Esophagus muscularis mucosa (tissue), 4 donors: ENCODE measurements around the gene ARSG. TPM values are rescaled to one million over a fixed set of nuclear protein-coding genes. Genes with fewer than 3 reads are reported as not detected.
"Not testable (repeated sequence)": the region's sequence is repeated elsewhere in the genome, so short reads cannot be mapped to it uniquely, and the experiment has no call there.

Experiments used
- DNase-seq: peaks from one replicate; pipeline ENCODE4 v3.0.0-alpha.2; 2017; ENCODE audit errors: extremely low spot score
- H3K27ac ChIP-seq, 4 donors: fragments of 200-600 bp; sonication (generic); replicated peaks in 1 of 4; 1 replicate in 3 of 4; 2 replicates in 1 of 4; pipeline ENCODE4 v1.5.1; 2016 to 2019; ENCODE audit warnings: mild to moderate bottlenecking in 1 of 4
- H3K27me3 ChIP-seq, 4 donors: fragments of 200-600 bp; sonication (generic); one replicate each; pipeline versions ENCODE4 v1.5.1 to v1.6.0; 2016 to 2019
- H3K36me3 ChIP-seq, 4 donors: fragments of 200-600 bp; sonication (generic); one replicate each; pipeline ENCODE4 v1.5.1; 2016 to 2019
- H3K4me1 ChIP-seq, 4 donors: fragments of 200-600 bp; sonication (generic); one replicate each; pipeline ENCODE4 v1.5.1; 2016 to 2019
- H3K4me3 ChIP-seq, 4 donors: fragments of 200-600 bp; sonication (generic); 1 replicate in 2 of 4; 2 replicates in 2 of 4; pipeline ENCODE4 v1.5.1; 2016 to 2019; ENCODE audit warnings: mild to moderate bottlenecking in 4 of 4, moderate library complexity in 1 of 4
- H3K9me3 ChIP-seq, 4 donors: fragments of 200-600 bp; sonication (generic); 1 replicate in 3 of 4; 2 replicates in 1 of 4; pipeline ENCODE4 v1.5.1; 2016 to 2019
- CTCF ChIP-seq, 3 experiments: fragments of 200-600 bp in 2 of 3; fragments of 450-650 bp in 1 of 3; sonication (generic) in 2 of 3; IDR thresholded peaks; one replicate each; pipeline ENCODE4 v1.5.1; 2017 to 2019; ENCODE audit warnings: antibody characterized with exemption in 3 of 3, mild to moderate bottlenecking in 2 of 3, moderate library complexity in 1 of 3
- EP300 ChIP-seq: sonication (generic); formaldehyde crosslinking; IDR thresholded peaks from one replicate; pipeline ENCODE4 v1.6.1; 2017; ENCODE audit warnings: antibody characterized with exemption
- POLR2A ChIP-seq: fragments of 450-650 bp; IDR thresholded peaks from one replicate; pipeline ENCODE4 v1.6.1; 2017; ENCODE audit warnings: antibody characterized with exemption, moderate library complexity, mild to moderate bottlenecking, low read depth
- POLR2AphosphoS5 ChIP-seq, 2 donors: sonication (generic); formaldehyde crosslinking; IDR thresholded peaks; one replicate each; pipeline ENCODE4 v1.6.1; 2017; ENCODE audit warnings: antibody characterized with exemption in 2 of 2
- WGBS: methylation state at CpG from one replicate; pipeline ENCODE4 v1.1.5; 2018; 5-methylcytosine and 5-hydroxymethylcytosine counted together
- intact Hi-C: fragments of 100-400 bp; cut with DNase I; formaldehyde crosslinking; loops from one replicate; pipeline ENCODE4 v1.15.1; 2023
- total RNA-seq, 4 donors: library from RNA; depleted of rRNA; stranded (reverse); fragments of >200 nt; gene quantifications; one replicate each; pipeline versions ENCODE4 v1.1.0 to v1.2.1, GENCODE V29; 2016

The ARSG gene
- total RNA-seq, 4 donors from 2014 or later = 1.7 to 4.9 (median 2.8) TPM

- no peaks in the 10 kb centered on the region for H3K27me3 ChIP-seq
- intact Hi-C loops = loop anchor here (5.0 kb wide), 1 partner anchor 128 kb away; no protein-coding TSS in a partner anchor
- peaks cover 7 to 10% (median 10%) of the 10 kb centered on the region in 4 donors for H3K4me1 ChIP-seq
- 50% methylated on average over 19 of the region's 19 CpGs for WGBS
- H3K4me3 ChIP-seq = no peak overlapping the region
- no peak for TF ChIP-seq EP300
- TF ChIP-seq CTCF (IDR thresholded peaks at IDR 0.05) = no peak
- H3K36me3 ChIP-seq = no peaks in the 10 kb centered on the region
- no peak overlapping the region for H3K27ac ChIP-seq
- H3K9me3 ChIP-seq = peaks cover 0 to 7% (median 6%) of the 10 kb centered on the region in 4 donors
- DNase-seq = peak; percentile 64
Observed at GRCh38 chr17:68399638-68400403, 108.5 kb downstream of the ARSG start.

- Histone ChIP-seq H3K4me3 (no peak overlapping the region), H3K9me3 (peaks cover 0 to 3% (median 1%) of the 10 kb centered on the region in 4 donors), H3K27me3 (no peaks in the 10 kb centered on the region), H3K27ac (no peak overlapping the region), H3K4me1 (peaks cover 7 to 10% (median 10%) of the 10 kb centered on the region in 4 donors), H3K36me3 (no peaks in the 10 kb centered on the region)
- peak; percentile 55 for DNase-seq
- WGBS = 67% methylated on average over 4 of the region's 4 CpGs
- no peak for TF ChIP-seq EP300
- TF ChIP-seq CTCF (IDR thresholded peaks at IDR 0.05) = no peak
- TF ChIP-seq POLR2AphosphoS5 (IDR thresholded peaks at IDR 0.05) = no peak
- intact Hi-C loops = no loop called here
Observed at GRCh38 chr17:68400404-68400735, 109.1 kb downstream of the ARSG start.

- no peak overlapping the region for H3K27ac ChIP-seq
- intact Hi-C loops = no loop called here
- H3K4me3 ChIP-seq = no peak overlapping the region
- H3K27me3 ChIP-seq = no peaks in the 10 kb centered on the region
- H3K9me3 ChIP-seq = peaks cover 0 to 11% (median 7%) of the 10 kb centered on the region in 4 donors
- peaks cover 7 to 10% (median 10%) of the 10 kb centered on the region in 4 donors for H3K4me1 ChIP-seq
- TF ChIP-seq POLR2A (no peak), POLR2AphosphoS5 (IDR thresholded peaks at IDR 0.05) (no peak), CTCF (IDR thresholded peaks at IDR 0.05) (no peak), EP300 (no peak)
- no peaks in the 10 kb centered on the region for H3K36me3 ChIP-seq
- WGBS = 93% methylated on average over 7 of the region's 7 CpGs
- DNase-seq = peak; percentile 62
Observed at GRCh38 chr17:68401288-68401687, 110.0 kb downstream of the ARSG start.

- H3K4me1 ChIP-seq = peaks cover 7 to 10% (median 10%) of the 10 kb centered on the region in 4 donors
- H3K36me3 ChIP-seq = no peaks in the 10 kb centered on the region
- peaks cover 0 to 16% (median 9%) of the 10 kb centered on the region in 4 donors for H3K9me3 ChIP-seq
- no peaks in the 10 kb centered on the region for H3K27me3 ChIP-seq
- DNase-seq = peak; percentile 24
- TF ChIP-seq EP300 (no peak), POLR2A (no peak), POLR2AphosphoS5 (IDR thresholded peaks at IDR 0.05) (no peak), CTCF (IDR thresholded peaks at IDR 0.05) (no peak)
- intact Hi-C loops = no loop called here
- no peak overlapping the region for H3K27ac ChIP-seq
- WGBS = 94% methylated on average over 1 of the region's 1 CpG
- no peak overlapping the region for H3K4me3 ChIP-seq
Observed at GRCh38 chr17:68403122-68403521, 111.8 kb downstream of the ARSG start.

- H3K27me3 ChIP-seq, DNase-seq, intact Hi-C loops, H3K36me3 ChIP-seq, H3K27ac ChIP-seq, H3K4me3 ChIP-seq, H3K4me1 ChIP-seq: not testable (repeated sequence)
- 93% methylated on average over 5 of the region's 5 CpGs for WGBS
- H3K9me3 ChIP-seq = peaks cover 0 to 16% (median 9%) of the 10 kb centered on the region in 4 donors
Observed at GRCh38 chr17:68403837-68404236, 112.5 kb downstream of the ARSG start.

GRCh38 chr17:68407656-68408055 is 116.4 kb downstream of the ARSG start:
- no CpG with 5 or more reads among the region's 1 CpG for WGBS
- H3K27me3 ChIP-seq, H3K4me3 ChIP-seq, H3K36me3 ChIP-seq, H3K27ac ChIP-seq, intact Hi-C loops, DNase-seq, H3K4me1 ChIP-seq: not testable (repeated sequence)
- H3K9me3 ChIP-seq = peaks cover 0 to 16% (median 9%) of the 10 kb centered on the region in 4 donors

- peaks cover 0 to 20% (median 12%) of the 10 kb centered on the region in 4 donors for H3K9me3 ChIP-seq
- DNase-seq, H3K4me1 ChIP-seq, H3K27ac ChIP-seq, H3K36me3 ChIP-seq, H3K27me3 ChIP-seq, intact Hi-C loops: not testable (repeated sequence)
- WGBS = 9% methylated on average over 13 of the region's 34 CpGs
- H3K4me3 ChIP-seq = peak overlapping the region; percentile 37 to 54 (median 42)
Observed at GRCh38 chr17:68413597-68414560, 122.6 kb downstream of the ARSG start.
